Activated T-helper 2 cell treated with anti-CD3 and anti-CD28 coated beads, Interferon-gamma antibody, Interleukin-2, Interleukin-4, amounts not matched to agents 10 μg/mL and 5 μg/mL and 100 μg/mL, durations not matched to agents 14 hours and 24 hours and 36 hours (primary cell): ENCODE results near the gene MRTFB. TPM values are rescaled to one million over a fixed set of nuclear protein-coding genes. Genes with fewer than 3 reads are reported as not detected.
A peak's percentile ranks its signal among the peaks of the same experiment; 100 is the strongest.

Source experiments
- DNase-seq: peaks from one replicate; pipeline ENCODE4 v3.0.0; 2021; ENCODE audit warnings: low spot score
- H3K27ac Mint-ChIP-seq: one replicate; pipeline ENCODE4 v1.8.0; 2021; ENCODE audit warnings: mixed read lengths
- H3K27me3 Mint-ChIP-seq: one replicate; pipeline ENCODE4 v1.8.0; 2021; ENCODE audit warnings: low read depth, mixed read lengths
- H3K36me3 Mint-ChIP-seq: one replicate; pipeline ENCODE4 v1.8.0; 2021; ENCODE audit warnings: low read depth, mixed read lengths
- H3K4me1 Mint-ChIP-seq: one replicate; pipeline ENCODE4 v1.8.0; 2021; ENCODE audit warnings: low read depth, mixed read lengths
- H3K4me3 Mint-ChIP-seq: one replicate; pipeline ENCODE4 v1.8.0; 2021; ENCODE audit warnings: low read depth, mild to moderate bottlenecking, moderate library complexity, mixed read lengths
- H3K9me3 Mint-ChIP-seq: one replicate; pipeline ENCODE4 v1.8.0; 2021; ENCODE audit warnings: mixed read lengths
- intact Hi-C: fragments of 100-400 bp; cut with micrococcal nuclease; formaldehyde crosslinking; loops from one replicate; pipeline ENCODE4 v1.15.1; 2023
- total RNA-seq: library from RNA; stranded (reverse); gene quantifications from 2 replicates; pipeline ENCODE4 v1.2.3, GENCODE V29; 2022

Gene MRTFB
- total RNA-seq, 1 donor from 2014 or later, result 13.7 TPM

DNA sequence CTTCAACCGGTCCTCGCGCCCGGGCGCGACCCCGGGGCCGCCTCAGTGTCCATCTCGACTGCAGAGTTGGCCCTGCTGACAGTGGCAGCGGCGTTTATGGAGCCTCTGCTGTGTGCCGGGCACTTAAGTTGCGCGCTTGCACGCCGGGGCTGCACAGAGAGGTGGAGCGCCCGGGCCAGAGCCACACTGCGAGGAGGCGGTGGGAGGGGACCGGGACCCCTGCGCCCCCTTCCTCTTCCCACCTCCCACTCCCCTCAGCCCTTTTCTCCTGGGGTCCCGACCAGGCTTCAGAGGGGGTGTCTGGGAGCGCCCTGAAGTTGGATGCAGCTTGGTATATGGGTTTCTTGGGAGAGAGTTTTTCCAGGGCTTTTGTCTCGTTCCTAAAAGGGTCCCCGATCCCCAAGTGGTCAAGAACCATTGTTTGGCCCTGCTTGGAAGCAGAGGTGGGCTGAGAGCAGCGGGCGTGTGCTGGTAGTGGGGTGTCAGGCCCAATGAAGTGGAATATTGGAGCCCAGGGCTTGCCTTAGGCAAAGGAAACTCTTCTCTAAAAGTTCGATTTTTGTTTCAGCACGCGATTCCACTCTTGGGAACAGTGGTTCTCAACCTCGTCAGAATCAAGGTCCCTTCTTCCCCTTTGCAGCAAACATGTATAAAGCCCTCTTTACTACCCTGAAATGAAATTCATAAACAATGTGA, 605 bp downstream of the MRTFB start:
- H3K9me3 Mint-ChIP-seq, result no peaks in the 10 kb centered on the region
- peaks cover 2% of the 10 kb centered on the region for H3K27me3 Mint-ChIP-seq
- H3K4me1 Mint-ChIP-seq, result peaks cover 9% of the 10 kb centered on the region
- peak overlapping the region; percentile 57 for H3K27ac Mint-ChIP-seq
- DNase-seq, result no peak
- intact Hi-C loops, result loop anchor here (5.0 kb wide), 2 partner anchors 149 to 216 kb away; partner anchors contain the start of gene ERCC4
- H3K4me3 Mint-ChIP-seq, result peak overlapping the region; percentile 80
- H3K36me3 Mint-ChIP-seq, result no peaks in the 10 kb centered on the region

DNA sequence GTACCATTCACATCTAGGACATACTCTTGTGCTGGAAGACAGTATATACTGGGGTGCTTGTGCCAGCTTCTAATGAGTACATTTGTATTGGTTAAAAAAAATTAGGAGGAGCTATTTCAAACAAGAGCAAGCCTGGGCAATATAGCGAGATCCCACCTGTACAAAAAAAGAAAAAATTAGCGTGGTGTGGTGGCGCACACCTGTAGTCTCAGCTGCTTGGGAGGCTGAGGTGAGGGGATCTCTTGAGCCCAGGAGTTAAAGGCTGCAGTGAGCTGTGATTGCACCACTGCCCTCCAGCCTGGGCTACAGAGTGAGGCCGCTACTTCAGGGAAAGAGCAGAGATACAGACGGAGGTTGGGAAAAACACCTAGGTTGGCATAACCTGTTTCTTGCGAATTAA, 1.2 kb downstream of the MRTFB start:
- no peak overlapping the region for H3K27ac Mint-ChIP-seq
- intact Hi-C loops, result loop anchor here (5.0 kb wide), 2 partner anchors 150 to 215 kb away; partner anchors contain the start of gene ERCC4
- H3K4me3 Mint-ChIP-seq, result peak overlapping the region; percentile 80
- H3K36me3 Mint-ChIP-seq, result no peaks in the 10 kb centered on the region
- no peaks in the 10 kb centered on the region for H3K9me3 Mint-ChIP-seq
- peaks cover 9% of the 10 kb centered on the region for H3K4me1 Mint-ChIP-seq
- H3K27me3 Mint-ChIP-seq, result peaks cover 2% of the 10 kb centered on the region
- DNase-seq, result no peak

DNA sequence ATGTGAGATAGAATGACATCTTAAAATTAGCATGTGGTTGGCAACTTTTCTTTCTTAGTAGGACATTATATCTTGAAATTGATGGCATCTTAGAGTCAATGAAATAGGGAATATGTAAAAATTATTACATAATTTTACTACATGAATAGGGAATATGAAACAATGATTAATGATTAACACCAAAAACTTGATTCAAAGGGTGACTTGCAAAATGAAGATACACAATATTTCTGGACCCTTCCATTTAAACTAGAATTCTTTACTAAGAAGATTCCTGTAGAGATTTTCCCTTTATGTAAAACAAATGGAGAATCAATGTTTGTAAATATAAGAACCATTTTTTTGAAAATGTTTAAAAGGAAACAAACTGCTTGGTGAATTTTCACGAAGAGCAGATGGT, 3.4 kb downstream of the MRTFB start:
- no peaks in the 10 kb centered on the region for H3K9me3 Mint-ChIP-seq
- no peak overlapping the region for H3K27ac Mint-ChIP-seq
- H3K4me3 Mint-ChIP-seq, result no peak overlapping the region
- no peak for DNase-seq
- H3K27me3 Mint-ChIP-seq, result peaks cover 2% of the 10 kb centered on the region
- peaks cover 9% of the 10 kb centered on the region for H3K4me1 Mint-ChIP-seq
- no peaks in the 10 kb centered on the region for H3K36me3 Mint-ChIP-seq
- intact Hi-C loops, result loop anchor here (5.0 kb wide), 2 partner anchors 152 to 213 kb away; partner anchors contain the start of gene ERCC4

DNA sequence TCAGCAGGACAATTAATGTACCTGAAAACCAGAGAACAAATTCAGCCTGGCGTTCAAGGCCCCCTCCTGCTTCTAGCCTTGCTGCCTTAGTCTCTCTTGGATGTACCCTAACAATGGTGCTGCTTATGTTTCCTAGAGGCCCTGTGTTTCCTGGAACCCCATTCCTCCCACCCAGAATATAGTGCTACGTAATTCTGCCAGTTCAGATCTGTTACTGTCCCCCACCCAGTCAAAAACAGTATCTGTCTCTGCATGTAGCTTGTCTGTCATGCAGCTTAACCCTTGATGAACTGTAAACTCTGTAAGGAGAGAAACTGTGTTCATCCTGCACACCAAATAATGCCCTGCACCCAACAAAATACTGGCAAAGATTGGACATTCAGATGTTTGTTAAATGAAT, 6.8 kb downstream of the MRTFB start:
- no peak for DNase-seq
- no peak overlapping the region for H3K4me3 Mint-ChIP-seq
- peaks cover 7% of the 10 kb centered on the region for H3K4me1 Mint-ChIP-seq
- H3K36me3 Mint-ChIP-seq, result peaks cover 4% of the 10 kb centered on the region
- H3K27ac Mint-ChIP-seq, result no peak overlapping the region
- intact Hi-C loops, result no loop called here
- peaks cover 2% of the 10 kb centered on the region for H3K27me3 Mint-ChIP-seq
- H3K9me3 Mint-ChIP-seq, result no peaks in the 10 kb centered on the region

DNA sequence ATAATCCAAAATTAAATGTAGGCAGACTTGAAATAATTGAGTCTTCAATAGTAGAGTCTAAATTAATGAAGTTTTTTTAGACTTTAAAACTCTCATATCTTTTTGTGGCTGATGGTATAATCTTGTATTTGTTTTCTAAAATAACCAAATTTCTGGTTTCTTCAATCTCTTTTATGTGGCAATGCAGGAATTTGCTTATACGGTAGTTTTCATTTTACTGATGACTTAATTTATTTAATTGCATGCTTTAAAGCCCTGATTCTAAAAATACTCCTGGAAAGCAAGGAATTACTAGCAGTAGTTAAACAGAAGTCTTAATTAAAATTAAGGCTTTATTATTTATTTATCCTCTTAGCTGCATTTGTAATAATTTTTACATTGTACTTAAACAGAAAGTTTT, 15.4 kb downstream of the MRTFB start:
- Mint-ChIP-seq H3K27ac (no peak overlapping the region), H3K27me3 (no peaks in the 10 kb centered on the region), H3K9me3 (no peaks in the 10 kb centered on the region), H3K36me3 (peaks cover 4% of the 10 kb centered on the region), H3K4me3 (no peak overlapping the region), H3K4me1 (no peaks in the 10 kb centered on the region)
- no peak for DNase-seq
- intact Hi-C loops, result no loop called here

DNA sequence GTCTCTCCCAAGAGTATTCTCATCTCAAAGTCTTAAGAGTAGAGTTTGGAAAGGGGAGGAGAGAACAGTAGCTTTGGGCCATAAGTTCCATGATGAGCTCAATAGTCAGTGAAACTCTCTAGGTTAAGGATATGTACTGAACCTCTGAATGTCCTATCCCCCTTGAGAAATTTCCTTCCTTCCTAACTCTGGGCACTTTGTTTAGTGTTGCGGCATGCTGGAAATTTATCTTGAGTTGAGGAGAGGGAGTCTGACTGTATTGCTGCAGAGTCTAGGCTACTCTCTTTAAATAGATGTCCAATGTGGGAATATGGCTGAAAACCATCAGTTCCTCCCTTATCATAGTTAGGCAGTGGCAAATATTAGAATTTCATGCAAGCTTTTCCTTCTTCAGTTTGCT, 16.1 kb downstream of the MRTFB start:
- no peak overlapping the region for H3K27ac Mint-ChIP-seq
- DNase-seq, result no peak
- no peak overlapping the region for H3K4me3 Mint-ChIP-seq
- H3K9me3 Mint-ChIP-seq, result no peaks in the 10 kb centered on the region
- peaks cover 4% of the 10 kb centered on the region for H3K36me3 Mint-ChIP-seq
- H3K4me1 Mint-ChIP-seq, result no peaks in the 10 kb centered on the region
- no peaks in the 10 kb centered on the region for H3K27me3 Mint-ChIP-seq
- intact Hi-C loops, result no loop called here

DNA sequence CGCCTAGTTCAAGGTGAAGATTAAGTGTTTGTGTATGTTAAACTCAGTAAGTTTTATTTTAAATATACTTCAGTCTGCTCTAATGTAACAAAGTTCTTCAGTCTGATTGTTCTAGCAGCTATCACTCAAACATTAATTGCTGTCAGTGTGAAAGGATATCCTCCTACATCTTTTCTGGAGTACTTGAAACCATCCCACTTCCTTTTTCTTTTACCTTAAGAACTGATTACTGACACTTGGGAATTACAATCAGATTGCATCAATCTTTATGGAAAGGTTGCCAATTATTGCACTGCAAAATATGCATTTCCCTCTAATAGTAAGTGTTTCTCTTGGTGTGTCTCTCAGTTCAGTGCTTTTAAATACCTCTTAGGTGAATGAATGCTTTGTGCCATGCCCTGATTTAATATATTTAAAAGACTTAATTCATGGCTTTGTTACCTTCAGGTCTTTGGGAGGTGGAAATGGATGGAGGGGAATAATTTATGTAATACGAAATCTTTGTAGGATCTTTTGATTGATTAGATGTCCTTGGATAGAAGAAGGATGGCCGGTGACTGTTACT, 16.6 kb downstream of the MRTFB start:
- Mint-ChIP-seq H3K27me3 (no peaks in the 10 kb centered on the region), H3K27ac (no peak overlapping the region), H3K4me3 (no peak overlapping the region), H3K4me1 (no peaks in the 10 kb centered on the region), H3K36me3 (peaks cover 4% of the 10 kb centered on the region), H3K9me3 (no peaks in the 10 kb centered on the region)
- intact Hi-C loops, result no loop called here
- DNase-seq, result no peak

DNA sequence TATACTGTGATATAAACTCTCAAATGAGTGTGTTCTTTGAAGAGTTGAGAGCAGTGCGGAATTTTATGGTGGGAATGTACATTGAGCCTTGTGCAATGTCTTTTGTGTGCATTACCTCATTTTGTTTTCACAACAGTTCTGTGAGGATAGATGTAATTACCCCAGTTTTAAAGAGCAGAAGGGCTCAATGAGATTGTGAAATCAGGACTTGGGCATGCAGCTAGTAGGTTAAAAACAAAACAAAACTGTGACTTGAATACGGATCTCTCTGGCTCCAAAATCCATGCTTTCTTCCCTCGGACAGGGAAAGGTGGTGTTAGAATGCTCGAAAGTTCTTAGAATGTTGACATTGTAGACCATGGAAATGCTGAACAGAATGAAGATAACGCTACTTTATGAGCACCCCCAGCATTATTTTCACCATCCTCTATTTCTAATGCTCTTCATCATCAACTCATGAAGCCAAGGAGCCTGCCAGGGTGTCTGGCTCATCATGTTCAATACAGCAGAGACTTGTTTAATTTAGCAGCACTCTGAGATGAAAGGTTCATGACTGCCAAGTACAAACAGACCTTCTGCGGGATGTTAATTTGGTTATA, 17.1 kb downstream of the MRTFB start:
- Mint-ChIP-seq H3K4me1 (no peaks in the 10 kb centered on the region), H3K36me3 (peaks cover 4% of the 10 kb centered on the region), H3K27ac (no peak overlapping the region), H3K27me3 (no peaks in the 10 kb centered on the region), H3K9me3 (no peaks in the 10 kb centered on the region), H3K4me3 (no peak overlapping the region)
- intact Hi-C loops, result no loop called here
- no peak for DNase-seq

DNA sequence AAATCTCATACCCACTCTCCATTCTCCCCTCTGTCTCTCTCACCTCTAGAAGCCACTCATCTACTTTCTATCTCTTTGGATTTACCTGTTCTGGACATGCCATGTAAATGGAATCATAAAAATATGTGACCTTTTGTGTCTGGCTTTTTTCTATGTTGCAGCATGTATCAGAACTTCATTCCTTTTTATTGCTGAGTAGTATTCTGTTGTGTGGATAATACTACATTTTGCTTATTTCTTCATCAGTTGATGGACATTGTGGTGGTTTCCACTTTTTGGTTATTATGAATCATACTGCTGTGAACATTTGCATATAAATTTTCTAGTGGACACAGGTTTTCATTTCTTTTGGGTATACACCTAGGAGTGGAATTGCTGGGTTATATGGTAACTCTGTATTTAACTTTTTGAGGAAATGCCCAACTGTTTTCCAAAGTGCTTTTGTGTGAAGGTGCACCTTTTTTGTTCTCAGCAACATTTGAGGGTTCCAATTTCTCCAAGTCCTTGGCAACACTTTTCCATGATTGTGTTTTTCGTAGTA, 18.2 kb downstream of the MRTFB start:
- no peak for DNase-seq
- Mint-ChIP-seq H3K9me3 (no peaks in the 10 kb centered on the region), H3K4me1 (no peaks in the 10 kb centered on the region), H3K36me3 (no peaks in the 10 kb centered on the region), H3K4me3 (no peak overlapping the region), H3K27ac (no peak overlapping the region), H3K27me3 (no peaks in the 10 kb centered on the region)
- intact Hi-C loops, result no loop called here

DNA sequence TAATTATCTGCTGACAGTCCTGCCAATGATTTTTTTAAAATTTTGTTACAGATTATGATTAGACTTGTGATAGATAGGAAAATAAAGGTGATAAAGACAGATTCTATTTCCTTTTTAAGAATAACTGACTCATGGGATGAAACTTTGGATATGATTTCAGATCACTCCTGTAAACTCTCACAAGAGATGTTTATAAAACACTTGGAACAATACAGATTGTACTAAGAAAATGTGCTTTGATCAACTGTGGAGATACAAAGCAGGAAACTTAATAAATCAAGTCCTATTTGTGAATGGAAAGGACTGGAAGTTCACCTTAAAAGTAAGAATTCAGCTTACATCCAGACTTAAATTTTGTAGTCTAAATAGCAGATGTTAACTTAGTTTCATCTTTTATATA, 21.4 kb downstream of the MRTFB start:
- intact Hi-C loops, result no loop called here
- no peaks in the 10 kb centered on the region for H3K4me1 Mint-ChIP-seq
- H3K4me3 Mint-ChIP-seq, result no peak overlapping the region
- H3K9me3 Mint-ChIP-seq, result no peaks in the 10 kb centered on the region
- no peaks in the 10 kb centered on the region for H3K27me3 Mint-ChIP-seq
- DNase-seq, result no peak
- no peaks in the 10 kb centered on the region for H3K36me3 Mint-ChIP-seq
- H3K27ac Mint-ChIP-seq, result no peak overlapping the region

DNA sequence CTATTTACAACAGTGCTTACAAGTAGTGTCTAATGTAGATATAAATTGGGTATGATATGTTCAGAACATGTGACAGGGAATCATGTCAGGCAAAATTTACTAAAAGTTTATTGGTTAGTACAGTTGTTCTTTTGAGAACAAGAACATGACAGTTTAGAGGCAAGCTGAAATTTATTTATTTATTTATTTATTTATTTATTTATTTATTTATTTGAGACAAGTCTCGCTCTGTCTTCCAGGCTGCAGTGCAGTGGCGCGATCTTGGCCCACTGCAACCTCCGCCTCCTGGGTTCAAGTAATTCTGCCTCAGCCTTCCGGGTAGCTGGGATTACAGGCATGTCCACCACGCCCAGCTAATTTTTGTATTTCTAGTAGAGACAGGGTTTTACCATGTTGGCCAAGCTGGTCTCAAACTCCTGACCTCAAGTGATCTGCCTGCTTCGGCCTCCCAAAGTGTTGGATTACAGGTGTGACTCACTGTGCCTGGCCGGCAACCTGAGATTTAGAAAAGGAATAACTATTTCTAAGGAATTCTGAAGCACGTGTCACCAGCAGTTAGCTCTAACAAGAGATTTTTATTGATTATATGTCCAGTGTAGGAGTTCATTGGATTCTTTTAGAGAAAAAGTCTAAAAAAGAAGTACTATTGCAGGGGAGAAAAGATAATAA, 24.9 kb downstream of the MRTFB start:
- Mint-ChIP-seq H3K36me3 (no peaks in the 10 kb centered on the region), H3K27me3 (no peaks in the 10 kb centered on the region), H3K4me1 (peaks cover 1% of the 10 kb centered on the region), H3K9me3 (no peaks in the 10 kb centered on the region), H3K27ac (no peak overlapping the region), H3K4me3 (no peak overlapping the region)
- intact Hi-C loops, result no loop called here
- no peak for DNase-seq

DNA sequence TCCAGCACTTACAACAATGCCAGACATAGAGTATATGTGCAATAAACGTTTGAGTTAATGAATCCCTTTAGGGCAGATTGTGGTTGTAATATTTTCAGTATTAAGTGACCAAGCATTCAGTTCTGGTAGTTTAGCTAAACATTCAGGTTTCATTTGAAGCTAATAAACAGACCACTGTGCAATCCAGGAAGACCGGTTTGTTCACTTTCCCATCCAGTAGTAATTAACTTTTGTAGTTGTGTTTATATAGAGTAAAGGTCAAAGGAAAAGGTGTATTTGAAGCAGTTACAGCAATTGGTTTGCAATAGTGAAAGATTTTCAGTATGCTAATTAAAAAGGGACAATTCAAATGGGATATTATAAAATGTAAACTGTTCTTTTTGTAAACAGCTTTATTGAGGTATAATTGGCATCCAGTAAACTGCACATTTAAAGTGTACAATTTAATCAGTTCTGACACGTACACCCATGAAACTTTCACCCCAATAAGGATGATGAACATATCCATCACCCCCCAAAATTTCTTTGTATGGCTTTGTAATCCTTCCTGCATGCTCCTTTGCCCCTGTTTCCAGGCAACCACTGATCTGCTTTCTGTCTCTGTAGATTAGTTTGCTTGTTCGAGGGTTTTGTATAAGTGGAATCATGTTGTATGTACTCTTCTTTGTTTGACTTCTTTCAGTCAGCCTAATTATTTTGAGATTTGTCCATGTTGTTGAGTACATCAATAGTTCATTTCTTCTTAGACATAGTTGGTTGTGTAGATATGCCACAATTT, 26.3 kb downstream of the MRTFB start:
- Mint-ChIP-seq H3K4me1 (peaks cover 8% of the 10 kb centered on the region), H3K27ac (no peak overlapping the region), H3K27me3 (no peaks in the 10 kb centered on the region), H3K9me3 (no peaks in the 10 kb centered on the region), H3K4me3 (no peak overlapping the region), H3K36me3 (no peaks in the 10 kb centered on the region)
- no peak for DNase-seq
- intact Hi-C loops, result no loop called here
